ENCODE measurements around the gene RPA1.

Gene RPA1

DNA sequence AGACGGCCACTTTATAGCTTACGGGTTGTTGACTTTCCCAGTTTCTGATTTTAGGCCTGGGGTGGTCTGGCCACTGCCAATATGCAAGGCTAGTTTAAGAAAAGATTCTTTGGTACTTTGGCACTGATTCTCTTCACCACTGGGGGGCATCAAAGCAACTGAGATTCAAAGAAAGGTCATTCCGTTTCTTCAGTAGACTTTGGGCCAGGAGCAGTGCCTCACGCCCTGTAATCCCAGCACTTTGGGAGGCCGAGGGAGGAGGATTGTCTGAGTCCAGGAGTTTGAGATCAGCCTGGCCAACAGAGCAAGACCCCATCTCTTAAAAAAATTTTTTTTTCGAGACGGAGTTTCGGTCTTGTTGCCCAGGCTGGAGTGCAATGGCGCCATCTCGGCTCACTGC is 53.0 kb downstream of the RPA1 start (continued):
- TF ChIP-seq, protein P1, sequence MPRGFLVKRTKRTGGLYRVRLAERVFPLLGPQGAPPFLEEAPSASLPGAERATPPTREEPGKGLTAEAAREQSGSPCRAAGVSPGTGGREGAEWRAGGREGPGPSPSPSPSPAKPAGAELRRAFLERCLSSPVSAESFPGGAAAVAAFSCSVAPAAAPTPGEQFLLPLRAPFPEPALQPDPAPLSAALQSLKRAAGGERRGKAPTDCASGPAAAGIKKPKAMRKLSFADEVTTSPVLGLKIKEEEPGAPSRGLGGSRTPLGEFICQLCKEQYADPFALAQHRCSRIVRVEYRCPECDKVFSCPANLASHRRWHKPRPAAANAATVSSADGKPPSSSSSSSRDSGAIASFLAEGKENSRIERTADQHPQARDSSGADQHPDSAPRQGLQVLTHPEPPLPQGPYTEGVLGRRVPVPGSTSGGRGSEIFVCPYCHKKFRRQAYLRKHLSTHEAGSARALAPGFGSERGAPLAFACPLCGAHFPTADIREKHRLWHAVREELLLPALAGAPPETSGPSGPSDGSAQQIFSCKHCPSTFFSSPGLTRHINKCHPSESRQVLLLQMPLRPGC (tag by site-specific recombination; IDR thresholded peaks at IDR 0.05) = no peak
- TF ChIP-seq ZNF623 (tag by site-specific recombination; IDR thresholded peaks at IDR 0.05) = no peak
- no peak for TF ChIP-seq ZNF776 (tag by site-specific recombination; IDR thresholded peaks at IDR 0.05; ENCODE audit: borderline replicate concordance)
- no peak for TF ChIP-seq SCRT1 (tag by site-specific recombination; IDR thresholded peaks at IDR 0.05; ENCODE audit: borderline replicate concordance)
- TF ChIP-seq ZNF664 (tag by site-specific recombination; IDR thresholded peaks at IDR 0.05) = no peak
- no peak for TF ChIP-seq ZNF423 (tag by site-specific recombination; IDR thresholded peaks at IDR 0.05)
- TF ChIP-seq ZNF214 (tag by site-specific recombination; IDR thresholded peaks at IDR 0.05; ENCODE audit: borderline replicate concordance) = no peak
- TF ChIP-seq, protein P2, sequence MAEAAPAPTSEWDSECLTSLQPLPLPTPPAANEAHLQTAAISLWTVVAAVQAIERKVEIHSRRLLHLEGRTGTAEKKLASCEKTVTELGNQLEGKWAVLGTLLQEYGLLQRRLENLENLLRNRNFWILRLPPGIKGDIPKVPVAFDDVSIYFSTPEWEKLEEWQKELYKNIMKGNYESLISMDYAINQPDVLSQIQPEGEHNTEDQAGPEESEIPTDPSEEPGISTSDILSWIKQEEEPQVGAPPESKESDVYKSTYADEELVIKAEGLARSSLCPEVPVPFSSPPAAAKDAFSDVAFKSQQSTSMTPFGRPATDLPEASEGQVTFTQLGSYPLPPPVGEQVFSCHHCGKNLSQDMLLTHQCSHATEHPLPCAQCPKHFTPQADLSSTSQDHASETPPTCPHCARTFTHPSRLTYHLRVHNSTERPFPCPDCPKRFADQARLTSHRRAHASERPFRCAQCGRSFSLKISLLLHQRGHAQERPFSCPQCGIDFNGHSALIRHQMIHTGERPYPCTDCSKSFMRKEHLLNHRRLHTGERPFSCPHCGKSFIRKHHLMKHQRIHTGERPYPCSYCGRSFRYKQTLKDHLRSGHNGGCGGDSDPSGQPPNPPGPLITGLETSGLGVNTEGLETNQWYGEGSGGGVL (tag by site-specific recombination; IDR thresholded peaks at IDR 0.05) = no peak
- TF ChIP-seq ZNF174 (tag by site-specific recombination; IDR thresholded peaks at IDR 0.05) = no peak
- TF ChIP-seq, protein P3, sequence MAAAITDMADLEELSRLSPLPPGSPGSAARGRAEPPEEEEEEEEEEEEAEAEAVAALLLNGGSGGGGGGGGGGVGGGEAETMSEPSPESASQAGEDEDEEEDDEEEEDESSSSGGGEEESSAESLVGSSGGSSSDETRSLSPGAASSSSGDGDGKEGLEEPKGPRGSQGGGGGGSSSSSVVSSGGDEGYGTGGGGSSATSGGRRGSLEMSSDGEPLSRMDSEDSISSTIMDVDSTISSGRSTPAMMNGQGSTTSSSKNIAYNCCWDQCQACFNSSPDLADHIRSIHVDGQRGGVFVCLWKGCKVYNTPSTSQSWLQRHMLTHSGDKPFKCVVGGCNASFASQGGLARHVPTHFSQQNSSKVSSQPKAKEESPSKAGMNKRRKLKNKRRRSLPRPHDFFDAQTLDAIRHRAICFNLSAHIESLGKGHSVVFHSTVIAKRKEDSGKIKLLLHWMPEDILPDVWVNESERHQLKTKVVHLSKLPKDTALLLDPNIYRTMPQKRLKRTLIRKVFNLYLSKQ (tag by site-specific recombination; IDR thresholded peaks at IDR 0.05; ENCODE audit: borderline replicate concordance) = no peak
- TF ChIP-seq ZFP41 (tag by site-specific recombination; IDR thresholded peaks at IDR 0.05; ENCODE audit: borderline replicate concordance) = no peak
- no peak for TF ChIP-seq ZNF2 (tag by site-specific recombination; IDR thresholded peaks at IDR 0.05)
- TF ChIP-seq ZNF350 (tag by site-specific recombination; IDR thresholded peaks at IDR 0.05) = no peak
- no peak for TF ChIP-seq ZNF701 (tag by site-specific recombination; IDR thresholded peaks at IDR 0.05)
- peak; percentile 87 for TF ChIP-seq ZNF121 (tag by site-specific recombination; IDR thresholded peaks at IDR 0.05)
- TF ChIP-seq ZNF341 (tag by site-specific recombination; IDR thresholded peaks at IDR 0.05; ENCODE audit: low read depth) = no peak
- peak; percentile 38; the same call in 1 of the 2 replicates for TF ChIP-seq ZNF654 (tag by site-specific recombination; IDR thresholded peaks at IDR 0.05; ENCODE audit: low read depth)
- no peak for TF ChIP-seq ZNF501 (tag by site-specific recombination; IDR thresholded peaks at IDR 0.05)
- TF ChIP-seq ZNF548 (tag by site-specific recombination; IDR thresholded peaks at IDR 0.05) = no peak
- no peak for TF ChIP-seq KLF8 (tag by site-specific recombination; IDR thresholded peaks at IDR 0.05)
- TF ChIP-seq ZNF37A (tag by site-specific recombination; IDR thresholded peaks at IDR 0.05) = no peak

DNA sequence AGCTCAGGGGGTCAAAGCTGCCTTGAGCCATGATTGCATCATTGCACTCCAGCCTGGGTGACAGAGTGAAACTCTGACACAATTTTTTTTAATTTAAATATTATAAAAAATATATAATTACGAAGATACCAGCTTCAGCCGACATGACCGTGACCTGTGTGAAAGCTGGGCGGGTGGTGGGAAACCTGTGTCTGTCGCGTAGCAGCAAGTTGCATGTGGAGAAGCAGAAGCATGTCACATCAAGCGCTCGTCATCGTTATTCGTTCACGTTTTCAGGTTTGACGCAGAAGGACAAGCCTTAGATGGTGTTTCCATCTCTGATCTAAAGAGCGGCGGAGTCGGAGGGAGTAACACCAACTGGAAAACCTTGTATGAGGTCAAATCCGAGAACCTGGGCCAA is 53.7 kb downstream of the RPA1 start:
- peaks cover 79 to 93% of the 10 kb centered on the region in 2 experiments for H3K36me3 ChIP-seq (ENCODE audit: control insufficient read depth in 2 of 2, insufficient read depth in 1 of 2, low read length in 2 of 2)
- TF ChIP-seq ZNF510 (tag by site-specific recombination; IDR thresholded peaks at IDR 0.05; ENCODE audit: insufficient replicate concordance) (no peak), ZNF266 (tag by site-specific recombination; IDR thresholded peaks at IDR 0.05; ENCODE audit: low read depth) (no peak), ZBTB21 (tag by site-specific recombination; IDR thresholded peaks at IDR 0.05) (no peak), ZNF473 (tag by site-specific recombination; IDR thresholded peaks at IDR 0.05) (no peak), ZNF521 (tag by site-specific recombination; IDR thresholded peaks at IDR 0.05) (no peak), ZNF157 (tag by site-specific recombination; IDR thresholded peaks at IDR 0.05) (no peak), ZNF302 (tag by site-specific recombination; IDR thresholded peaks at IDR 0.05; ENCODE audit: low read depth) (no peak), ZNF624 (tag by site-specific recombination; IDR thresholded peaks at IDR 0.05) (no peak), ZNF211 (tag by site-specific recombination; IDR thresholded peaks at IDR 0.05; ENCODE audit: low read depth) (no peak), ZNF544 (tag by site-specific recombination; IDR thresholded peaks at IDR 0.05) (no peak), KLF10 (tag by site-specific recombination; IDR thresholded peaks at IDR 0.05) (no peak), ZNF354C (tag by site-specific recombination; IDR thresholded peaks at IDR 0.05; ENCODE audit: borderline replicate concordance, low read depth) (no peak)
- TF ChIP-seq, protein P4, sequence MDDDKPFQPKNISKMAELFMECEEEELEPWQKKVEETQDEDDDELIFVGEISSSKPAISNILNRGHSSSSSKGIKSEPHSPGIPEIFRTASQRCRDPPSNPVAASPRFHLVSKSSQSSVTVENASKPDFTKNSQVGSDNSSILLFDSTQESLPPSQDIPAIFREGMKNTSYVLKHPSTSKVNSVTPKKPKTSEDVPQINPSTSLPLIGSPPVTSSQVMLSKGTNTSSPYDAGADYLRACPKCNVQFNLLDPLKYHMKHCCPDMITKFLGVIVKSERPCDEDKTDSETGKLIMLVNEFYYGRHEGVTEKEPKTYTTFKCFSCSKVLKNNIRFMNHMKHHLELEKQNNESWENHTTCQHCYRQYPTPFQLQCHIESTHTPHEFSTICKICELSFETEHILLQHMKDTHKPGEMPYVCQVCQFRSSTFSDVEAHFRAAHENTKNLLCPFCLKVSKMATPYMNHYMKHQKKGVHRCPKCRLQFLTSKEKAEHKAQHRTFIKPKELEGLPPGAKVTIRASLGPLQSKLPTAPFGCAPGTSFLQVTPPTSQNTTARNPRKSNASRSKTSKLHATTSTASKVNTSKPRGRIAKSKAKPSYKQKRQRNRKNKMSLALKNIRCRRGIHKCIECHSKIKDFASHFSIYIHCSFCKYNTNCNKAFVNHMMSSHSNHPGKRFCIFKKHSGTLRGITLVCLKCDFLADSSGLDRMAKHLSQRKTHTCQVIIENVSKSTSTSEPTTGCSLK (tag by site-specific recombination; IDR thresholded peaks at IDR 0.05) = no peak

More for the DNA sequence above, 53.7 kb downstream of the RPA1 start:
- Histone ChIP-seq H3K9me3 (ENCODE audit: control insufficient read depth, insufficient read depth, low read depth, low read length) (no peaks in the 10 kb centered on the region), H3K27ac (ENCODE audit: extremely low read depth, low read depth, low read length) (no peak overlapping the region), H3K4me1 (ENCODE audit: control insufficient read depth, insufficient read depth, low read length) (no peaks in the 10 kb centered on the region), H3K4me3 (ENCODE audit: low read depth, low read length) (no peak overlapping the region)
- CTCF ChIA-PET = interaction anchor here (0.6 to 4.7 kb wide), 13 partner anchors 8 to 482 kb away, joined by 3 to 25 read pairs (median 4); partner anchors contain the start of genes DPH1 and OVCA2
- POLR2A ChIA-PET = no interaction called here

All from HEK293 (cell line).